ENCODE results near the gene ZSWIM6.

The ZSWIM6 gene

DNA sequence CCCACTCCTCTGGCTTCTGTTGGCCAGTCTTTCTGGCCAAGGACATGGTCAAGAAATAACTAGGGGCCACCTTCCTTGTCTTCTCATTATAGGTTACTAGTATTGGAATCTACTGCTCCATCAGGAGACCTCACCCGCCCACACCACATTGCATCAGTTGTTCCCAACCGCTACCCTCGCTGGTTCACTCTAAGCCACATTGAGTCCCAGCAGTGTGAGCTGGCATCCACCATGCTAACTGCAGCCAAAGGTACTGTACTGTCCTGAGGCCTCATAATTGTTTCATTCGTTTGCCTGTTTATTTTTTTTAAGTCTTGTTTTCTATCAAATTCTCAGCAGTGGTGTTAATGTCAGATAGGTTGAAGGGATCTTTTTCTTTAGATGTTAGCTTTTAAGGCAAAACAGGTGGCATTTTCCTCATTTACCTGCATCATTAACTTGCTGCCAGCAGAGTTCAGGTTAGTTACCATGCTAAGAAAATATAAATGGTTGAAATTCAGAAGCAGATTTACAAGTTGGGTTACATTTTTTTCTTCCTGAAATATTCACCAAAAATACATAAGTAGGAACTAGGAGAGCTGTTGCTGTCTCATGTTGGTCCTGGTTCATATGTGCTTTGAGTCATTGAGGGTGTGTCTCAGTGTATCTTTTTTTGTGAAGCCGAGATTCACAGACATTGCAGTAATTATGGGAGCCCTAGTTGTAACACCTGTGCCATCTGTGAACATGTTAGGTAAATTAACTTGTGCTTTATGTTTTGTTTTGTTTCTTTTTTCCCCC is 206.9 kb downstream of the ZSWIM6 start:
- DNase-seq = no peak
- intact Hi-C loops (cut with DNase I) = no loop called here

DNA sequence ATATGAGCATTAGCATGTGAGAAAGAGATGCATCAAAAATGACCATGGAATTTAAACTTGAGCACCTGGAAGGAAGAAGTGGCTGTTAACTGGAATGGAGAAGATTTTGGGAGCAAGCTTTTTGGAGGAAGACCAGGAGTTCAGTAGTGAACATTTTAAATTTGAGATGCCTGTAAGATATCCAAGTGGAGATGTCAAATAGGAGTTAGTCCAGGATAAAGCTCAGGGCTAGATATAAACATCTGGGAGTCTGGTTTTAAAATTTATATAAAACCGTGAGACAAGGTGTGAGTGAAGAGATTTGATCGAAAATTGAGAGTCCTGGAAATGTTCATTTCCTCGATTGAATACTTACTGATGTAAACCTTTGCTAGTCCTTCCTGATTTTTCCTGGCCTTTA is 217.5 kb downstream of the ZSWIM6 start:
- no peak for DNase-seq
- intact Hi-C loops (cut with DNase I) = no loop called here

DNA sequence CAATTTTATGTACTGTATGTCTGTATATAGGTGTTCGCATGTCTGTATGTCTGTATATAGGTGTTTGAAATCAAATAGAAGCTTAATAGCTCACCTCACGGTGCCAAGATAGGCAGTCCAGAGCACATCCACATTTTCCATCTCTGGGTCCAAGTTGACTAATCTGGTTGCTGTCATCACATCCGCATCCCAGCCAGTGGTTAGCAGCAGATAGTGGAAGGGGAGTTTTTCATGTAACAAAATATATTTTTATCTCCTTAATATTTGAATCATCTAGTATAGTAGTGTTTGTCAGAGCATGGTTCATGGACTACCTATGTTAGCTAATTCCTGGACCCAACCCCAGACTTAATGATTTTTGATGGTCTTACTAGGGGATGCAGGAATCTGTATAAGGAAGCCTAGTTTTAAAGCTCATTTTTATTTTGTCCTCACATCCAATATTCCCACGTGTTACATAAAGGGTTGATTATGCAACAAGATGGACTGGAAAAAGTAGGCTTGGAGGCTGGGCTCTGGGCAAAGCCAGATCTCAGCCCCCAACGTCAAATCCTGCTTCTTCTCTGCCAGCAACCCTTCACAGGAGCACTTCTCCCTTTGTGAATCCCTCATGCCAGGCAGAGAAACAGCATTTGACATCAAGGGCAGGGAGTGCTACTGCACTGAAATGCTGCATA is 219.7 kb downstream of the ZSWIM6 start:
- peak in 1 of 42 donors; percentile 15 for DNase-seq
- intact Hi-C loops (cut with DNase I) = no loop called here

DNA sequence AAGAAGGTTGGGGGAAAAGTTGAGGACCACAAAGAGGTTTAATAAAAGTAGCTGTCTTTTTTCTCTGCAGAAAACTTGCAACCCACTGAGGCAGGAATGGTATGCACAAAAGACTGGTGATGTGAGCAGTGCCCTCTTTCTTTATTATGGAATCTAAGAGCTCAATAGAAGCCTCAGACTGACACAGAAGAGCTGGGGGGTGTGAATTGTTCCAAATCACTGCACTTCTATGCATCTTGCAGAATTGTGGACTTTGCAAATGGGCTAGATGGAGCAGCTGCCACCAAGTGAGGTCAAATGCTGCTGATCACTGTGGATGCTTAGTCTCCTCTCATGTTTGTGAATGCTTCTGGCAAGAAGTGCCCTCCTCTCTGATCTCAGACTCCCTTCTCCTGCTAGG is 227.1 kb downstream of the ZSWIM6 start:
- DNase-seq = peak in 1 of 42 donors; percentile 10
- intact Hi-C loops (cut with DNase I) = no loop called here

DNA sequence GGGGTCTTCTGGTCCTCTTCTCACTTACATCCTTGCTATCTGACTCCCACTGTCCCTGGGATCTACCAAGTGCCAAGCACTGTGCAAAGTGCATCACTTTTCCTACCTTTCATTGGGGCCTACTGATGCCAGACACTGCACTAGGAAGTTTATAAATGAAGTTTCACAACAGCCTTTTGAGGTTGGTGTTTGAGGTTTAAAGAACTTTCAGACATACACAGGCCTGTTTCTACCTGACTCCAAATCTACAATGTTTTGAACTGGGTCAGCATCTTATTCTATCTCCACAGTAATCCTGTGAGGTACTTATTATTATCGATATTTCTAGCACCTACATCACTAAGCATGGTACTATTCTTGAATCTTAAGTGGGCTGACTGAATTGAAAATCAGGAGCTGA is 227.7 kb downstream of the ZSWIM6 start:
- intact Hi-C loops (cut with DNase I) = no loop called here
- no peak for DNase-seq

DNA sequence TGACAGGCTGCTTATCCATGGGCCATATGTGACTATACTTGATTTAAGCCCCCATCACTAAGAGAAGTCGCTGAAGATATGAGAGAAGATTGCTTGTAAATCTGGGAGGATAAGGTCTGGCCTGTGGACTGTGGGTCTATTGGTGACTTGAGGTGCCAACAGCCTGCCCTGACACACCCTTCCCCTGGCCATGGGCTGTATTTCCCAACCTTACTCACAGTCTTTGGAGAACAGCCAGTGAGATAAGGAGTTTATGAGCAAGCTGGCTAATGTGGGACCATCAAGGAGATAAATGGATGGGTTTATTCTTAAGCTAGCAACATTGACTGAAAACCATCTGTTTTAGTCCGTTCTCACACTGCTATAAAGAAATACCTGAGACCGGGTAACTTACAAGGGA is 231.3 kb downstream of the ZSWIM6 start:
- intact Hi-C loops (cut with DNase I) = no loop called here
- DNase-seq = no peak

DNA sequence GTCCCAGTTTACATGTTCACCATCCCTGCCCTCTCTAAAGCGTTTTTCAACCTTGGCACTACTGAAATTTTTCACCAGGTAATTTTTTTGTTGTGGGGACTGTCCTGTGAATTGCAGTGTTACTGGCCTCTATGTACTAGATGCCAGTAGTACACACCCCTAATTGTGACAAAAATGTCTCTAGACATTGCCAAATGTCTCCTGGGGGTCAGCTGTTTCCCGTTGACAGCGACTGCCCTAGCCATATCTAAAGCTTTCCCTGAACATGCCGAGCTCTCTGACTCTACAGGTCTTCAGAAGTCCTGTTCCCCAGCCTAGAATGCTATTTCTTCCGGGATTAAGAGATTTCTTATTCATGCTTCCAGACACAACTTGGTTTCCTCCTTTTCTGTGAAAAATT is 235.3 kb downstream of the ZSWIM6 start:
- no peak for DNase-seq
- intact Hi-C loops (cut with DNase I) = no loop called here

DNA sequence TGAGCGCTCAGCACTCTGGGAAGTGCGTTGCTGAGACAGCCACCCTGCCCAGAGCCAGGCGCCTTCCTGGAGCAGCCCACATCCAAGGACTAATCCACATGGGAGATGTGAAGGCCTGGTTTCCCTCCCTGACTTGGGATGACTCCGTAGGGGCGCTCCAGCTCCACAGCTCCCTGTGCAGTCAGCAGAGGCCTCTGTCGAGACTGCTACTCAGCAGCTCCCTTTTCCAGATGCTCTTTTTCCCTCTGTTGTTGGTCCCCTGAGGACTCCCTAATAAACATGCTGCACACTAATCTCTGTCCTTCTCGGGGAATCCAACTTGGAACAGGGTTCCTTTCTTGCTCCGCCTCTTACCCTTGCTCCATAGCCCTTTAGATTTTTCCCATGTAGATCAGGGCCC is 237.3 kb downstream of the ZSWIM6 start:
- DNase-seq = no peak
- intact Hi-C loops (cut with DNase I) = no loop called here

DNA sequence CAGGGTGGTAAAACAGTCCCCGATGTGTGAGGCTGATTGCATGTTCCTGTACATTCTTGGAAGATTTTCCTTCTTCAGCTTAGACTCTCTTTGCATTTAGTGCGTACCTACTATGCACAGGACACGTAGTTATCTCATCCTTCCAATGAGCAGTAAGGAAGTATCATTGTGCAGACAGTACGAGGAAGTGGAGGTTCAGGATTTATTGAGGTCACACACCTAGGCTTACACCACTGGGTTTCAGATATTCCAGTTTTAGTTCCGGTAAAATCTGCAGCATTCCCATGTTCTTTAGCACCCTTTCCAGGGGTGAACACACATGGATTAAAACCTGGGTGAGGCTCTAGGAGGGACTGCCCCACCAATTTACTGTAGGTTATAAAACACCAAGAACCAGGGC is 238.7 kb downstream of the ZSWIM6 start:
- no peak for DNase-seq
- intact Hi-C loops (cut with DNase I) = no loop called here

DNA sequence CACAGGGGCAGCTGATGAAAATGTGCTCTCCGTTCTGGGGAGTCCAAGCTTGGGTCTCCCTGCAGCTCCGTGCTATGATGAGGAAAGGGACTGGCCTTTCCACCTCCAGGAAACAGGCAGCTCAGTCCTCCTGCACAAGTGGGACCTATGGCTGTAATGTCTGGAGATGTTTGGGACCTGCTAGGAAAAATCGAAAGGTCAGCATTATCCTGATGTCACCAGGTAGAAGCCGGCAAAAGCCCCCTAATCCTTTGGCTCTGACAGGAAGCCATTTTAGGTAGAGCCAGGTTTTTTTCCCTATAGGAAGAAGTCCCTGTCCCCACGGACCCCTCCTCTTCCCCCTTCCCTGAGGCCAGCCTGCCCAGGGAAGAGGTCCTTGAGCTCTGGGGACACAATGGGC is 240.9 kb downstream of the ZSWIM6 start:
- intact Hi-C loops (cut with DNase I) = no loop called here
- no peak for DNase-seq

DNA sequence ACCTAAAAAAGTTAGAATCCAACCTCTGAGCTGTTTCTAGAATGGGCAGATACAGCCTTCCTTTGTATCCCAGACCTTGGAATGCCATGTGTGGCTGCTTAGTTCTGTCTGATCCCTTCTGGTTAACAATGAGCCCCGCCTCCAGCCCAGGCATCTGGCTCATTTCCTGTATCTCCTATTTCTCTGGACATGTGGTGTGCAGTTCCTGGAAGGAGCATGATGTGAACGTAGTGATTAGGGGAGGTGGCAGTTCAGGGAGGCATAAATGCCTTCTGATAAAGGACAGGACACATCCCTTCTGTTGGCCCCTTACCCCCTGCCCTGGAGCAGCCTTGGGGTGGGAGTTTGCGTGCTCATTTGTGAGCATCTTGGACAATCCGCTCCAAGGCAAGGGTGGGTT is 243.0 kb downstream of the ZSWIM6 start:
- intact Hi-C loops (cut with DNase I) = no loop called here

DNA sequence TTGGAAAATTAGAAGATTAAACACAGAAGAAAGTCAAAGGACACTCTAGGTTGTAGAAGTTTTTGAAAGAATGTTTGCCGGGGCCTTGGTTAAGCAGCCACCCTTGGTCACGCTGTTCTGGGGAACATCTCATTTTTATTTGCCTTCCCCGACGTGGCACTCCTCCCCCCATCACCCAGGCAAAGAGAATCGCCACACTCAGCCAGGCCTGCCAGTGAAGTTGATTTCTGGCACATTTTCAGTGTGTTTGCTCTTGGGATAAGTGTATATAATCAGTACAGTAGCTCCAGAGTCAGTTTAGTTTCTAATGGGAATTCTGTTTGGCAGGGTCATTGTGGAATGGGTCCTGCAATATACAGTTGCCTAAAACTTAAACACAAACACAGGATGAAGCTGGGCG is 243.5 kb downstream of the ZSWIM6 start:
- intact Hi-C loops (cut with DNase I) = no loop called here
- DNase-seq = no peak

More for the DNA sequence above, 243.0 kb downstream of the ZSWIM6 start:
- DNase-seq = no peak

DNA sequence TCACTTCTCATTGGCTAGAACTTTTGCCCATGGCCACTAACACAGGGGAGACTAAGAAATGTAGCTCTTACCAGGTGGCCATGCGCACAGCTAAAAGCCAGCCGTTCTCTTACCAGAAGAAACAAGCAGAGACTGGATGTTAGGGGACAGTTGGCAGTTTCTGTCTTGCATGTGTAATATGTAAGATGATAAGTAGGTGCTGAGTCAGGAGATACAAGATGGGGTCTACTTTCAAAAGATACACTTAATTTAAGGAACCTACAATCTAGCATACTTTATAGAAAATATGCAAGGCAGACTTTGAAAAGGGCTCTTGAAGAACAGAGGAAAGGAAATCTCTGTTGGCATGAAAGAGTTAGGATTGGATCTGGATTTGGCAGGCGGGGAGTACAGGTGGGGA is 244.5 kb downstream of the ZSWIM6 start:
- no peak for DNase-seq

DNA sequence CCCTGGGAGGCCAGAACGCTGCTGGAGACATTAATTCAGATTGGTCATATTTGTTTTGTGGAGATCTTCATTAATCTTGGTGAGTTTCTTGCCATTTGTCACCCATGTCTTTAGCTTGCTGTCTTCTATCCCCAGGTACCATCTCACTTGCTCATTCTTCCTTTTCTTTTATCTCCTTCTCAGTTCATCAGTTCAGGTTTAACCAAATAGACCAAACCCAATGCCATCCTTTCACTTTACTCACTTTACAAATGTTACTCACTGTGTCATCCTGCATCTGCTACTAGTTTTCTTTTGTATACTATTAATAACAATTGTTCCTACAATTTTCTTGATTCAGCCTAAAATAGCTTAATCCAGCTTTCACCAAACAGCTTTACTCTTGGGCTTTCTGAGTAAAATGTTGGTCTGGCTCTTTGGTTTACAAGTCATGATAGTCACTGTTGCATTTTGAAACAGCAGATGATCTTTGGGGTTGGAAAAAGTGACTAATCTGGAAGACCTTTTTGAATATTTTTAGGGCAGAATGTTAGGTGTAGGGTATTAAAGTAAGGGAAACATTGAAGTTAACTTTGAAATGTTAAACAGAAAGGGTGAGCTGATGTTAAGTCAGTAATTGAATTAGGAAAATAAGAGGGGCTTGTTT is 246.9 kb downstream of the ZSWIM6 start:
- DNase-seq = no peak
- intact Hi-C loops (cut with DNase I) = no loop called here

More for the DNA sequence above, 244.5 kb downstream of the ZSWIM6 start:
- intact Hi-C loops (cut with DNase I) = no loop called here

DNA sequence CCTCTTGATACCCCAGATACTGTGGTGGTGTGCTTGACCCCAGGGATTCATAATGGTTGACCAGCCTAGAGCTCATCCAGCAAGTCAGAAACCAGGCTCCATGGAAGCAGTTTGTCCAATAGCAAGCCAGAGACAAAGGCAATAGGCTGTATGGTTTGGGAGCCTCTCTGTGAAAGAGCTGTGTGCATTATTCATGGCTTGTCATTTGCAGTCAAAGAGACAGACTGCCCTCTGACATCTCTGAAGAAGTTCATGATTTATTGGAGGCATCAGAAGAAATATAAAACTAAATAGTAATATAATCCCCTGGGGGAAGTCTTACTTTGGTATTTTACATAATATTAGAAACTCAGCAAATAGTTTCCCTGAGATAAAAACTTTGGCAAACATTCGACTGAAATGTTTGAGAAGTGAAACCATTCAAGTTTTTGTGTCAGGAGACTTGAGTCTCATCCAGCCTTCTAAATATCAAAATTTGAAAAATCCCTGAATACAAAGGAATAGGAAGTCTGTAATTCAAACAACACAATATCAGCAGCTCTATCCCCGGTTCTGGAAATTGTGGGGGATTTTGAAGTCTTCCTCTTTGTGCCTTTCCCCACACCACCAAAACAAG is 250.3 kb downstream of the ZSWIM6 start:
- intact Hi-C loops (cut with DNase I) = no loop called here
- no peak for DNase-seq

DNA sequence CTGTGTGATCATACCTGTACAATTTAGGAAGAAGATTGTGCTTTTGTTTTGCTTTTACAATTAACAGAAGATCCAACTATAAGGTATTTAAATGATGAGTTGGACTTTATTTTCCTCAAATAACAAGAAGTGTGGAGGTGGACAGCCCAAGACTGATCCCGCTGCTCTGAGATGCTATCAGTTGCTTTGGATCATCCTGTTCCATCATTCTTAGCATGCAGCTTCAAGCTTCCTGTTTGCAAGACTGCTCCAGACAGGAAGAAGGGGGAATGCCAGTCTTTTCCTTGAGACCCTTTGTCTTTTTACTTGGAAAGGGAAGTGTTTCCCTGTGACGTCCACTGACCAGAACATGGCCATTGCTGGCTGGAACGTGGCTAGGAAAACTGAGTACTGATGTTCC is 250.8 kb downstream of the ZSWIM6 start:
- no peak for DNase-seq
- intact Hi-C loops (cut with DNase I) = no loop called here

DNA sequence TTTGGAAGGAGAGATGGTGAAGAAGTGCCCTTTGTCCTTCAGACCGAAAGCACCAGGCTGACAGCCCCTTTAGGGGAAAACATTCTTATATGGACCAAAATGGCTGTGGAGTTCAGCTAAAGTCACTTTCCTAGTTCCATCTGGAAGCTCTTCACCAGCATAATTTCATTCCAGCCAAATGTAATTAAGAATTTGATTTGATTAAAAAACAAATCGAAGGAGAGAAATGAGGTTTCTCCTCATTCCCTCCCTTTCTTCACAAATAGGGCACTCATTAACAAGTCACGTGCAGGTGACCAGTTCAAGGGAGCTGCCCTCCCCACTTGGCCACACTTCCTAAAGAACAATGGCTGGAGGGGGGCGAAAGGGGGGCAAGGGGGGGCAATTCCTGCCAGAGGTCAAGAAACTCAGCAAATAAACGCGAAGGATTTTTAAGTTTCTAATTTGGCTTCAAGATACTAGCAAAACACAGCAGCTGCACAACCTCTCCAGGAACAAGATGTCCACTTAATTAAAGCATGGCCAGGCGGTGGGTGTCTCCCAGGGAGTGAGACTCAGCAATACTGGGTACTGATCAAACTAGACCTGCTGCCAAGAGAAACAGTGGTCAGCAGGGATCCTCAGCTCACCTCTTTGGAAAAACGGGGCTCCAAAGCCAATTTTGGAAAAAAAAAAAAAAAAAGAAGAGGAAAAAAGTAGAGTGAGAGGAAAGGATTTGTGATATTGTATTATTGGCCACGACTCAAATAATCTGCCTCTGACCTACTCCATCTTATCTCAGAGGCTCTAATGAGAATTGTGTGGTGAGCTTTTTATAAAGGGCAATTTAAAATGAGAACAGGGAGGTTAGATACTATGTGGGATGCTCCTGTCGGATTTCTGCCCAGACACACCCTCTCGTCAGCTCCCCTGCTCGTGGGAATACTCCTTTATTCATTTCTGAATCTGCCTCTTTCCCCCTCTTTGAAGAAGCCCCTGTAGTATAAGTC is 254.3 kb downstream of the ZSWIM6 start:
- DNase-seq = peak in 5 of 42 donors; percentile 16 to 46 (median 23)
- intact Hi-C loops (cut with DNase I) = no loop called here

DNA sequence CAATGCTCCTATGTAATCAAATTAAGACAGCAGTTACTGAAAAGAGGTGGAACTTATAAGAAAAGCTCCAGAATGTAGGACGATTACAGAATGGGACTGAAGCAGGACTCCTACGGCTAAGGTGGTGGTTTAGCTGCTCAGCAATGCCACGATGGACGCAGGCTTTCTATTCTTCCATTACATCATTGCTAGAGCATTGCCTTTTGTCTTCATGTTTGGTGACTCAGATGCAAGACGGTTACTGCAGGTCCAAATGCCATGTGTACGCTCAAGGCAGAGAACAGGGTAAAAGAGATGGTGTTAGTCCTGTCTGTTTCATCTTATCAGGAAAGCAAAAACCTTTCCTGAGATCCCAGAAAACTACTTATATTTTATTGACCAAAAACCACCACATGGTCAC is 255.1 kb downstream of the ZSWIM6 start:
- intact Hi-C loops (cut with DNase I) = no loop called here
- no peak for DNase-seq

DNA sequence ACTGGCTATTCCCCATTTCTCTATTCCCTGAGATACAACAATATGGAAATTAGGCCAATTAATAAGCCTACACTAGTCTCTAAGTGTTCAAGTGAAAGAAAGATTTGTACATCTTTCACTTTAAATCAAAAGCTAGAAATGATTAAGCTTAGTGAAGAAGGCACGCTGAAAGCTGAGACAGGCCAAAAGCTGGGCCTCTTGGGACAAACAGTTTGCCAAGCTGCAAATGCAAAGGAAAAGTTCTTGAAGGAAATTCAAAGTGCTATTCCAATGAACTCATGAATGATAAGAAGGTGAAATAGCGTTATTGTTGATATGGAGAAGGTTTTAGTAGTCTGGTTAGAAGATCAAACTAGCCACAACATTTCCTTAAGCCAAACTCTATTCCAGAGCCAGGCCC is 256.2 kb downstream of the ZSWIM6 start:
- DNase-seq = no peak
- intact Hi-C loops (cut with DNase I) = no loop called here
